DOHH2 (cell line): ENCODE results near the gene BRD3OS.

Experiments
- EZH2phosphoT487 ChIP-seq: fragments of 200-600 bp; sonication (generic); IDR thresholded peaks from 2 replicates; pipeline ENCODE4 v1.6.1; 2017; ENCODE audit warnings: borderline replicate concordance, mild to moderate bottlenecking, antibody characterized with exemption, low read length, moderate library complexity, mixed read lengths
- TF ChIP-seq, protein P1 (sequence below): fragments of 200-600 bp; sonication (generic); IDR thresholded peaks from one replicate; pipeline ENCODE4 v1.5.1; 2014; ENCODE audit warnings: antibody characterized with exemption, mild to moderate bottlenecking, low read depth, low read length; ENCODE audit not compliant: poor library complexity, severe bottlenecking

DNA sequence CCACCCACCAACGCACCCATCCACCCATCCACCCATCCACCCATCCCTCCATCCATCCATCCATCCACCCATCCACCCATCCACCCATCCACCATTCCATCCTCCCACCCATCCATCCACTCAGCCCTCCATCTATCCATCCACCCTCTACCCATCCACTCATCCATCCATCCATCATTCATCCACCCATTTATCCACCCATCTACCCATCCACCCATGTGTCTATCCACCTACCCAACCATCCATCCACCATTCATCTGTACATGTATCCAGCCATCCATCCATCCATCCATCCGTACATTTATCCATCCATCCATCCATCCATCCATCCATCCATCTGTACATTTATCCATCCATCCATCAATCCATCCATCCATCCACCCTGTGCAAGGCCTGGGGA is 22.0 kb upstream of the BRD3OS start:
- TF ChIP-seq, protein P1, sequence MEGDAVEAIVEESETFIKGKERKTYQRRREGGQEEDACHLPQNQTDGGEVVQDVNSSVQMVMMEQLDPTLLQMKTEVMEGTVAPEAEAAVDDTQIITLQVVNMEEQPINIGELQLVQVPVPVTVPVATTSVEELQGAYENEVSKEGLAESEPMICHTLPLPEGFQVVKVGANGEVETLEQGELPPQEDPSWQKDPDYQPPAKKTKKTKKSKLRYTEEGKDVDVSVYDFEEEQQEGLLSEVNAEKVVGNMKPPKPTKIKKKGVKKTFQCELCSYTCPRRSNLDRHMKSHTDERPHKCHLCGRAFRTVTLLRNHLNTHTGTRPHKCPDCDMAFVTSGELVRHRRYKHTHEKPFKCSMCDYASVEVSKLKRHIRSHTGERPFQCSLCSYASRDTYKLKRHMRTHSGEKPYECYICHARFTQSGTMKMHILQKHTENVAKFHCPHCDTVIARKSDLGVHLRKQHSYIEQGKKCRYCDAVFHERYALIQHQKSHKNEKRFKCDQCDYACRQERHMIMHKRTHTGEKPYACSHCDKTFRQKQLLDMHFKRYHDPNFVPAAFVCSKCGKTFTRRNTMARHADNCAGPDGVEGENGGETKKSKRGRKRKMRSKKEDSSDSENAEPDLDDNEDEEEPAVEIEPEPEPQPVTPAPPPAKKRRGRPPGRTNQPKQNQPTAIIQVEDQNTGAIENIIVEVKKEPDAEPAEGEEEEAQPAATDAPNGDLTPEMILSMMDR: no peak
- no peak for TF ChIP-seq EZH2phosphoT487
